ENCODE data around the gene ZBTB40.

Gene ZBTB40

GRCh38 chr1:22414244-22414751 lies 37.4 kb upstream of the ZBTB40 start:
- WGBS, 2 experiments (ENCODE audit: insufficient coverage in 2 of 2), result 90 to 96% methylated on average over 9 to 11 of the region's 11 CpGs
- no peak overlapping the region for H3K27ac ChIP-seq (ENCODE audit: low read depth, low read length, severe bottlenecking)
- H3K9me3 ChIP-seq (ENCODE audit: control insufficient read depth, low read length), result no peaks in the 10 kb centered on the region
- no peak overlapping the region for H3K4me3 ChIP-seq (ENCODE audit: extremely low read depth, insufficient read depth, low read length, poor library complexity, severe bottlenecking)
- no peaks in the 10 kb centered on the region for H3K36me3 ChIP-seq (ENCODE audit: control insufficient read depth, insufficient read depth, low read length)
- H3K4me1 ChIP-seq (ENCODE audit: control insufficient read depth, insufficient read depth, low read length, poor library complexity, severe bottlenecking), result peaks cover 24% of the 10 kb centered on the region

DNA sequence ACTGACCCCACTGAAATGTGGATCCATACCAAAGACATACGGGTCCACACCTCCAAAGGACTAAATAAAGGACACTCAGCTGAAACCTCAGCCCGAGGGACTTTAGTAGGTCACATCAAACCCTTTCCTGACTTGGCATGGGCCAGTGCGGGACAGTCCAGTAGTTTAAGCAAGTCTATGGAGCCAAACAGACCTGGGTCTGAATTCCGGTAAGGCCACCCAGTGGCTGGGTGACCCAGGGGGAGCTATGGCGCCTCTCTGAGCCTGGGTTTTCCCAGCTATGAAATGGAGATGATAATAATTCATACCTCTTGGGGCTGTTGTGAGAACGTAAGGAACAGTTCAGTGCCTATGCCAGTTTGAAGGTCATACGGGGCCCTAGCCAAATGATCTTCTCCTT lies 36.2 kb upstream of the ZBTB40 start:
- no peaks in the 10 kb centered on the region for H3K36me3 ChIP-seq (ENCODE audit: control insufficient read depth, insufficient read depth, low read length)
- H3K4me1 ChIP-seq (ENCODE audit: control insufficient read depth, insufficient read depth, low read length, poor library complexity, severe bottlenecking), result peaks cover 24% of the 10 kb centered on the region
- no peaks in the 10 kb centered on the region for H3K9me3 ChIP-seq (ENCODE audit: control insufficient read depth, low read length)
- H3K27ac ChIP-seq (ENCODE audit: low read depth, low read length, severe bottlenecking), result no peak overlapping the region
- no peak overlapping the region for H3K4me3 ChIP-seq (ENCODE audit: extremely low read depth, insufficient read depth, low read length, poor library complexity, severe bottlenecking)
- WGBS, 2 experiments (ENCODE audit: insufficient coverage in 2 of 2), result 86 to 90% methylated on average over 6 to 7 of the region's 7 CpGs

- H3K4me1 ChIP-seq (ENCODE audit: control insufficient read depth, insufficient read depth, low read length, poor library complexity, severe bottlenecking), result peaks cover 24% of the 10 kb centered on the region
- no peak overlapping the region for H3K4me3 ChIP-seq (ENCODE audit: extremely low read depth, insufficient read depth, low read length, poor library complexity, severe bottlenecking)
- H3K27ac ChIP-seq (ENCODE audit: low read depth, low read length, severe bottlenecking), result no peak overlapping the region
- no peaks in the 10 kb centered on the region for H3K36me3 ChIP-seq (ENCODE audit: control insufficient read depth, insufficient read depth, low read length)
- H3K9me3 ChIP-seq (ENCODE audit: control insufficient read depth, low read length), result no peaks in the 10 kb centered on the region
- WGBS, 2 experiments (ENCODE audit: insufficient coverage in 2 of 2), result 16 to 18% methylated on average over 8 of the region's 13 CpGs
Measured at GRCh38 chr1:22416555-22417454, 34.8 kb upstream of the ZBTB40 start.

DNA sequence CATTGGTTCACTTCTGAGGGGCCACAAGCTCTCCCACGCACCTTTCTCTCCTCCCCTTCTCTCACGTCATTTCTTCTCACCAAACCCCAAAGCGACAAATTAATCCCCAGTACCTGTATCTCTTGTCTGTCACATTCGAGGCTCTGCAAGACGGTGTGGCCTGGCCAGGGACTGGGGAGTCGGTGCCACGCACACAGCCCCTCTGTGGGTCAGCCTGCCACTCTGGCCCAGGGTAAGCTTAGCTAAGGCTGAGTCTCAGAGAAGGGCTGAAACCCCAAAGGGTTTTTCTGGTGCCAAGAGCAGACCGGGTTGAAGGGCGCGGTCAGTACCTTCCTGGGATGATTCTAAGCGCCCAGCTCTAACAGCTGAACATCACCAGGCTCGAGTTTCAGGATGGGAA lies 34.2 kb upstream of the ZBTB40 start:
- H3K9me3 ChIP-seq (ENCODE audit: control insufficient read depth, low read length), result no peaks in the 10 kb centered on the region
- peaks cover 22% of the 10 kb centered on the region for H3K4me1 ChIP-seq (ENCODE audit: control insufficient read depth, insufficient read depth, low read length, poor library complexity, severe bottlenecking)
- H3K4me3 ChIP-seq (ENCODE audit: extremely low read depth, insufficient read depth, low read length, poor library complexity, severe bottlenecking), result no peak overlapping the region
- no peaks in the 10 kb centered on the region for H3K36me3 ChIP-seq (ENCODE audit: control insufficient read depth, insufficient read depth, low read length)
- 91 to 94% methylated on average over 12 of the region's 12 CpGs for WGBS, 2 experiments (ENCODE audit: insufficient coverage in 2 of 2)
- no peak overlapping the region for H3K27ac ChIP-seq (ENCODE audit: low read depth, low read length, severe bottlenecking)

- H3K36me3 ChIP-seq (ENCODE audit: control insufficient read depth, insufficient read depth, low read length), result no peaks in the 10 kb centered on the region
- H3K4me1 ChIP-seq (ENCODE audit: control insufficient read depth, insufficient read depth, low read length, poor library complexity, severe bottlenecking), result peaks cover 15% of the 10 kb centered on the region
- H3K27ac ChIP-seq (ENCODE audit: low read depth, low read length, severe bottlenecking), result no peak overlapping the region
- H3K4me3 ChIP-seq (ENCODE audit: extremely low read depth, insufficient read depth, low read length, poor library complexity, severe bottlenecking), result no peak overlapping the region
- WGBS, 2 experiments (ENCODE audit: insufficient coverage in 2 of 2), result 75 to 78% methylated on average over 4 of the region's 4 CpGs
- no peaks in the 10 kb centered on the region for H3K9me3 ChIP-seq (ENCODE audit: control insufficient read depth, low read length)
Measured at GRCh38 chr1:22418312-22418711, 33.3 kb upstream of the ZBTB40 start.

- no peak overlapping the region for H3K27ac ChIP-seq (ENCODE audit: low read depth, low read length, severe bottlenecking)
- WGBS, 2 experiments (ENCODE audit: insufficient coverage in 2 of 2), result 17% methylated on average over 2 of the region's 2 CpGs; no CpG with 5 or more reads in 1 of the 2 experiments
- H3K4me3 ChIP-seq (ENCODE audit: extremely low read depth, insufficient read depth, low read length, poor library complexity, severe bottlenecking), result no peak overlapping the region
- no peaks in the 10 kb centered on the region for H3K36me3 ChIP-seq (ENCODE audit: control insufficient read depth, insufficient read depth, low read length)
- H3K9me3 ChIP-seq (ENCODE audit: control insufficient read depth, low read length), result no peaks in the 10 kb centered on the region
- peaks cover 12% of the 10 kb centered on the region for H3K4me1 ChIP-seq (ENCODE audit: control insufficient read depth, insufficient read depth, low read length, poor library complexity, severe bottlenecking)
Measured at GRCh38 chr1:22418933-22419382, 32.7 kb upstream of the ZBTB40 start.

DNA sequence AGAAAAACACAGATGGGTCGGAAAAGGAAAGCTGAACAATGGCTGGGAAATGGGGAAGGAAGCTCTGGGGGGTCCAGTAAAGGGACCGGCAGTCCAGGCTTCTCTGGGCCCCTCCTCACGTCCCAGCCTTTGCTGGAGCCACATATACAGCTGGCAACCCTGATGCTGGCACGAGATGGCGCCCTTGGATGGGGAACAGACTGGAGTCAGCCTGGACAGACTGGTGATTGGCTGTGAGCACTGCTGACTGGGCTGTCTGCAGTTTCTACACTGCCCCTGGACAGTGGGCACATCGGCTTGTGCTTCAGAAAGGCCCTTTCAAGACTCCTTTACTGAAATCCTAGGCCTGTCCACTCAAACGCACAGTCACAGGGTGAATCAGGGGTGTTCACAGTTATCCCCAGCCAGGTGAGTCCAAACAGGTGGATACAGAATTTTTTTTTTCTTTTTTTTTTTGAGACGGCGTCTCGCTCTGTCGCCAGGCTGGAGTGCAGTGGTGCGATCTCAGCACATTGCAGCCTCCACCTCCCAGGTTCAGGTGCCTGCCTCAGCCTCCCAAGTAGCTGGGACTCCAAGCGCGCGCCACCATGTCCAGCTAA lies 31.1 kb upstream of the ZBTB40 start:
- H3K27ac ChIP-seq (ENCODE audit: low read depth, low read length, severe bottlenecking), result no peak overlapping the region
- H3K4me3 ChIP-seq (ENCODE audit: extremely low read depth, insufficient read depth, low read length, poor library complexity, severe bottlenecking), result no peak overlapping the region
- WGBS, 2 experiments (ENCODE audit: insufficient coverage in 2 of 2), result 51 to 57% methylated on average over 12 to 14 of the region's 15 CpGs
- no peaks in the 10 kb centered on the region for H3K36me3 ChIP-seq (ENCODE audit: control insufficient read depth, insufficient read depth, low read length)
- H3K4me1 ChIP-seq (ENCODE audit: control insufficient read depth, insufficient read depth, low read length, poor library complexity, severe bottlenecking), result peaks cover 12% of the 10 kb centered on the region
- no peaks in the 10 kb centered on the region for H3K9me3 ChIP-seq (ENCODE audit: control insufficient read depth, low read length)

GRCh38 chr1:22426781-22427180 lies 24.9 kb upstream of the ZBTB40 start:
- WGBS, 2 experiments (ENCODE audit: insufficient coverage in 2 of 2), result 80% methylated on average over 1 of the region's 4 CpGs; no CpG with 5 or more reads in 1 of the 2 experiments
- Histone ChIP-seq H3K27ac (ENCODE audit: low read depth, low read length, severe bottlenecking) (no peak overlapping the region), H3K36me3 (ENCODE audit: control insufficient read depth, insufficient read depth, low read length) (no peaks in the 10 kb centered on the region), H3K4me1 (ENCODE audit: control insufficient read depth, insufficient read depth, low read length, poor library complexity, severe bottlenecking) (no peaks in the 10 kb centered on the region), H3K4me3 (ENCODE audit: extremely low read depth, insufficient read depth, low read length, poor library complexity, severe bottlenecking) (no peak overlapping the region), H3K9me3 (ENCODE audit: control insufficient read depth, low read length) (no peaks in the 10 kb centered on the region)

- 100% methylated on average over 1 of the region's 5 CpGs; no CpG with 5 or more reads in 1 of the 2 experiments for WGBS, 2 experiments (ENCODE audit: insufficient coverage in 2 of 2)
- H3K9me3 ChIP-seq (ENCODE audit: control insufficient read depth, low read length), result no peaks in the 10 kb centered on the region
- no peak overlapping the region for H3K4me3 ChIP-seq (ENCODE audit: extremely low read depth, insufficient read depth, low read length, poor library complexity, severe bottlenecking)
- no peaks in the 10 kb centered on the region for H3K4me1 ChIP-seq (ENCODE audit: control insufficient read depth, insufficient read depth, low read length, poor library complexity, severe bottlenecking)
- no peaks in the 10 kb centered on the region for H3K36me3 ChIP-seq (ENCODE audit: control insufficient read depth, insufficient read depth, low read length)
- no peak overlapping the region for H3K27ac ChIP-seq (ENCODE audit: low read depth, low read length, severe bottlenecking)
Measured at GRCh38 chr1:22428672-22429071, 23.0 kb upstream of the ZBTB40 start.

- H3K36me3 ChIP-seq (ENCODE audit: control insufficient read depth, insufficient read depth, low read length), result no peaks in the 10 kb centered on the region
- H3K4me1 ChIP-seq (ENCODE audit: control insufficient read depth, insufficient read depth, low read length, poor library complexity, severe bottlenecking), result no peaks in the 10 kb centered on the region
- H3K9me3 ChIP-seq (ENCODE audit: control insufficient read depth, low read length), result no peaks in the 10 kb centered on the region
- H3K27ac ChIP-seq (ENCODE audit: low read depth, low read length, severe bottlenecking), result no peak overlapping the region
- H3K4me3 ChIP-seq (ENCODE audit: extremely low read depth, insufficient read depth, low read length, poor library complexity, severe bottlenecking), result no peak overlapping the region
Measured at GRCh38 chr1:22431965-22432364, 19.7 kb upstream of the ZBTB40 start.

DNA sequence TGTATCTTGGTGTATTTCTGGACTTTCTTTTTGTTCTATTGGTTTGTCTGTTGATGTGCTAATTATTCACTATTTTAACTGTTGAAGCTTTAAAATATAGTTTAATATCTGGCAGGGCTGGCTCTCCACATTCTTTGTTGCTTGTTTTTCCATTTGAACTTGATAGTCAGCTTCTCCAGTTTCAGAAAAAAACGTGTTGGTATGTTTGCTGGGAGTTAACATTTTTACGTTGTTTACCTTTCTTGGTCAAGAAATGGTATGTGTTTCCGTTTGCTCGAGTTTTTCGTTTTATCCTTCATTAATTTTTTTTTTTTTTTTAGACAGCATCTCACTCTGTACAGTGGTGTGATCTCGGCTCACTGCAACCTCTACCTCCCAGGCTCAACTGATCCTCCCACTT lies 16.9 kb upstream of the ZBTB40 start:
- WGBS, 2 experiments (ENCODE audit: insufficient coverage in 2 of 2), result 80% methylated on average over 1 of the region's 6 CpGs; no CpG with 5 or more reads in 1 of the 2 experiments
- H3K36me3 ChIP-seq (ENCODE audit: control insufficient read depth, insufficient read depth, low read length), result no peaks in the 10 kb centered on the region

More for the DNA sequence above, 16.9 kb upstream of the ZBTB40 start:
- H3K4me3 ChIP-seq (ENCODE audit: extremely low read depth, insufficient read depth, low read length, poor library complexity, severe bottlenecking), result no peak overlapping the region
- H3K27ac ChIP-seq (ENCODE audit: low read depth, low read length, severe bottlenecking), result no peak overlapping the region
- H3K4me1 ChIP-seq (ENCODE audit: control insufficient read depth, insufficient read depth, low read length, poor library complexity, severe bottlenecking), result no peaks in the 10 kb centered on the region
- peaks cover 4% of the 10 kb centered on the region for H3K9me3 ChIP-seq (ENCODE audit: control insufficient read depth, low read length)

Data from mesodermal cell (in vitro differentiated cells).